ENCODE data around the gene SFTA2.
A peak's percentile ranks its signal among the peaks of the same experiment; 100 is the strongest.
"Not testable (repeated sequence)": the region's sequence is repeated elsewhere in the genome, so short reads cannot be mapped to it uniquely, and the experiment has no call there.

SFTA2 gene

DNA sequence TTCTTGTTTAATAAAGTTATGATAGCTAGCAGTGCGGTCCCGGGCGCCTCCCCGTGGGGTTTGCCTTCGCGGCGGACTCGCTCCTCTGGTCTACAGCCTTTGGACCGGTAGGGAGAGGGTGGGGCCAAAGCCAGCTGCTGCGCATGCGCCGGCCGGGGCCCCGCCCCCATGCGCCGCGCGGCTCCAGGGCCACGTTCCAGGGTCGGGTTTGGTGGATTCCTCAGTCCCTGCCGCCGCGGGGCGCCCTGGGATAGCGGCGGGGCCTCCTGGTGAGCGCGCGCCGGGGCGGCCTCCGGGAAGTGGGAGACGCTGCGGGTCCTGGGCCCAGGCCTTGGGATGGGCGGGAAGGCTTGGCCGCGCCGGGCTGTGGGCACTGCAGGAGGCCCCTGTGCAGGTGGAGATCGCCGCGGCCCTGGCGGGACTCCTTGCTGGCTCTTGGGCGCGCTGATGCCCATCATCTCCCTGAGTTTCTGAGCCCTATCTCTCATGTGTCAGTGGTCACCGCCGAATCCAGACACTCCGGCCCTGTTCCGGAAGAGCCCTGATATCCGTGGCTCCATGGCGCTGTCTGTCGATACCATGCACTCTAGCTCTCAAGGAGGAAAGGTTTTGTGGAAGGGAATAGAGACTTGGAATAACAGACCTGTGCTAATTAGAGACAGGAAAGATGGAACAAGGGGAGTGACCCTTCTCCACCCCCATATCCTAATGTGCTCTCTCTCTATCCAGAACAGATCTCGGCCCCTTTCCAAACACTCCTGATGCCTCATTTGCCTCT is 17.7 kb downstream of the SFTA2 start, which contains the start of gene VARS2:
TSS of gene VARS2 (plus strand) at position 163 of the 778 bp plus-strand sequence. CDS start at position 762, 599 bp downstream.
- peak; percentile 88 to 99 (median 92) for DNase-seq
- intact Hi-C loops (cut with DNase I), result loop anchor here (1.0 to 2.0 kb wide), 3 partner anchors 29 to 156 kb away; partner anchors contain the start of gene DDR1

- intact Hi-C loops (cut with DNase I), result loop anchor here (1.0 to 2.0 kb wide), 3 partner anchors 29 to 157 kb away; partner anchors contain the start of gene DDR1
- DNase-seq, result peak in 2 of 10 donors; percentile 14 to 38
These were observed 18.3 kb downstream of the SFTA2 start for GRCh38 chr6:30913721-30914075.

DNA sequence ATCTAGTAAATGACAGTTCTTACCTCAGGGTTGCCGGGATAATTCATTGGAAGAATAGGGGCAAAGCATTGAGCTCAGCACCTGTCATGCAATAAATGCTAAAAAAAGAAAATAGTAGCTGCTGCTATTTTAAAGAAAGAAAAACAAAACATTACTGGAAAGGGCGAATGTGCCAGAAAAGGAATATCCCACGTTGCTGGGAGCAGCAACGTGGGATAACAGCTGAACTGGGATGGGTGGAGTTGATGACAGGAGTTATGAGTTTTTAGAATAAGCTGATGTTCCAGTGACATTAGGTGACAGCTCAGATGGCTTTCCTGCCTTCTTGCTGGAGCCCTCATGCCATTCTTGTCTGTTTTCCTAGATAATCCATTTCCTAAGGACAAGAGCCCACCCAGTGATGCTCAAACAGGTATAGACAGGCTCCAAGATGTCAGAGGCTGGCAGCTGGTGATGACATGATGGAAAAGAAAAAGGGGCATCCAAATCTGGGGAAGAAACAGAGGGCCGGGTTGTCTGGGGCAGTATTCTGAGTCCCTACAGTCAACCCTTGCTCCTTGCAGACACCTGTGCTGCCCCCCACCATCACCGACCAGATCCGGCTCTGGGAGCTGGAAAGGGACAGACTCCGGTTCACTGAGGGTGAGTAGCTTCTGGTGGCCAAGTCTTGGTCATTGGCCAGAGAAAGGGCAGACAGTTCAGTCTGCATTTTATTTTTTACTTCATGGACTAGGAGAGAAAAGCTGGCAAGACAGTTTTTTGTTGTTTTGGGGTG is 19.0 kb downstream of the SFTA2 start:
- DNase-seq, result peak in 2 of 10 donors; percentile 39 to 55
- intact Hi-C loops (cut with DNase I), result no loop called here

DNA sequence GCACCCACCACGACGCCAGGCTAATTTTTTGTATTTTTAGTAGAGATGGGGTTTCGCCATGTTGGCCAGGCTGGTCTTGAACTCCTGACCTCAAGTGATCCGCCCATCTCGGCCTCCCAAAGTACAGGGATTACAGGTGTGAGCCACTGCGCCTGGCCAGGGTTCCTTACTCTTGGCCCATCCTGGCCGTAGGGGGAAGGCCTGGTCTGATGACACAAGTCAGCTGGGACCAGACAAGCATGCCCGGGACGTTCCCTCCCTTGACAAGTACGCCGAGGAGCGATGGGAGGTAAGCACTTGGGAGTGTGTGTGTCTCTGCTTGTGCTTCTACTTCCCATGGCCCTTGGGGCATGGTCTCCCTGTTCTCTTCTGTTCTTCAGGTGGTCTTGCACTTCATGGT is 21.5 kb downstream of the SFTA2 start:
- intact Hi-C loops (cut with DNase I), result not testable (repeated sequence)
- peak in 1 of 10 donors; percentile 65 for DNase-seq

DNA sequence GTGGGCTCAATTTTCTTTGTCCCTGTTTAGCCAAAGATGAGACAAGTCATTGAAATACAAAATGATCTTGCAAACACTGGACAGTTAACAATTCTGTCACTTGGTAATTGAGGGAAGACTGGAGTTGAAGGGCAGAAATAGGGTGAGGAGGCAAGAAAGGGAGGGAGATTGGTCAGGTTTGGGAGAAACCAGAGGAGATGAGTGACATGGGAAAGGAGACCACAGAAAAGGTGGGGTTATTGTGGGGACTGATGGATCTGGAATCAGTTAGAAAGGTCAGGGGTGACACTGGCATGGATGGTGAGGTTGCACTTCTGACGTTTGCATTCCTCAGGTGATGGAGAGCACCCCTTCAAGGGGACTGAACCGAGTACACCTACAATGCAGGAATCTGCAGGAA is 23.3 kb downstream of the SFTA2 start:
- no peak for DNase-seq

DNA sequence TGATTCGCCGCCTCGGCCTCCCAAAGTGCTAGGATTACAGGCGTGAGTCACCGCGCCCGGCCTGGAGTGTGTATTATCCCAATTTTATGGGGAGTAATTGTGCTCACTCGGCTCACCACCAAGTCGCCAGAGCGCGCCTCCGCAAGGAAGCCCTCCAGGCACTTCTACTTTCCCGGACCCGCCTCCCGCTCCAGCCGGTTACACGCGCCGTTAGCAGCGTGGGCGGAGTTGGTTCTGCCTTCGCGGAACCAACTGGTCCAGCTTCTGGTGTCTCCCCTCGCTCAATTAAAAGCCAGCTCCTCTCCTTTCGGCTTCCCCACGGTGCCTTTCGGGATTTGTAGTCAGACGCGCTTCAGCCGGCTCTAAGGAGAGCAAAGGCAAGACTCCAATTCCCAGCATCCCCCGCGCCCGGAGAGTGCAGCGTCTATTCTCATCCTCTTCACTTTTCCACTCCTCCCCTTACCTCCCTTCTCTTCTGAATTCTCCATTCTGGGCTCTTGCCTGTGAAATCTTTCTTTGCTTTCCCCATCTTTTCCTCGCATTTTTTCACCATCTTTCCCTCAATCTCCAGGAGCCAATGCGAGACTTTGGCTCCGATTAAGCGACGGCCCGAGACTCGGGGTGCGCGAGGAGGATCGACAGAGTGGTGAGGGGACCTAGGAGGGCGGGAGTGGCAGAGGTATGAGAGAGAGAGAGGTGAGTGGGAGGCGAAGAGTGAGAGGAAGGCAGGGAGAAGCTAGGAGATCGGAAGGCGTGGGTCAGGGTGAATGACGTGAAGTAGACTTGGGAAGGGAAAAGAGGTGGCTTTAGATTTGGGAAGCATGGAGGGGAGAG is 24.0 kb downstream of the SFTA2 start, which contains the start of gene GTF2H4:
TSS of gene GTF2H4 (plus strand) at position 450 of the 834 bp plus-strand sequence.
- intact Hi-C loops (cut with DNase I), result loop anchor here (2.0 kb wide), 1 partner anchor 21 kb away; no protein-coding TSS in a partner anchor
- DNase-seq, result peak; percentile 95 to 99 (median 98)

More for the DNA sequence above, 23.3 kb downstream of the SFTA2 start:
- intact Hi-C loops (cut with DNase I), result loop anchor here (2.0 kb wide), 1 partner anchor 22 kb away; no protein-coding TSS in a partner anchor

- intact Hi-C loops (cut with DNase I); DNase-seq: not testable (repeated sequence)
These were observed 24.6 kb downstream of the SFTA2 start for GRCh38 chr6:30907290-30907757.

DNA sequence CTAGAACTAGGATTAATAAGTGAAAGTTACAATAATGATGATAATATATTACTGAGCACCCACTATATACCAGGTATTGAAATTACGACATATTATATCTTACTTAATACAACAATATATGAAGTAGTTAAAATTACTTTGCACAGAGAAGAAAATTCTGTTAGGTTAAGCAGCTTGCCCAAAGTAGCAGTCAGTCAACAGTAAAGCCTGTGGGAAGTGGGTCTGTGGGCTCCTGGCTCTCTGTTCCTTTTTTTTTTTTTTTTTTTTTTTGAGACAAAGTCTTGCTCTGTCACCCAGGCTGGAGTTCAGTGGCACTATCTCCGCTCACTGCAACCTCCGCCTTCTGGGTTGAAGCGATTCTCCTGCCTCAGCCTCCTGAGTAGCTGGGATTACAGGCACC is 28.7 kb downstream of the SFTA2 start:
- peak in 1 of 10 donors; percentile 6 for DNase-seq
- intact Hi-C loops (cut with DNase I), result no loop called here

DNA sequence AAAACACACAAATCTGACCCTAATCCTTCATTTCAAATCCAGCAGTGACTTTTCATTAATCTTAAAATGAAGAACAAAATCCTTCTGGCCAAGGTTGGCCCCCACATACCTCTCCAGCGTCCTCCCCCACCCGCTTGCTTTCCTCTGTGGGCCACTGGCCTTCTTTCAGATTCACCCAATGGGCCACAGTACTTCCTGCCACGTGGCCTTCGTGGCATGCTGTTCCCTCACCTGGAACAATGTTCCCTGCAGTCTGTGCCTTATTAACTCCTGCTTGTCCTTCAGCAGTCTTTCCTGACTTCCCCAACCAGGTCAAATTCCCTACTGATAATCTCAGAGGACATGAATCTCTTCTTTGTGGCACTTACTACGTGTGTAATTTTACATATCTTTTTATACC is 29.3 kb downstream of the SFTA2 start:
- DNase-seq, result peak in 2 of 10 donors; percentile 5 to 24
- intact Hi-C loops (cut with DNase I), result no loop called here

- intact Hi-C loops (cut with DNase I), result not testable (repeated sequence)
- peak in 3 of 10 donors; percentile 13 to 50 (median 40) for DNase-seq
These were observed 29.8 kb downstream of the SFTA2 start for GRCh38 chr6:30902196-30902595.

- DNase-seq, result peak in 2 of 10 donors; percentile 4 to 22
- intact Hi-C loops (cut with DNase I), result no loop called here
These were observed 30.5 kb downstream of the SFTA2 start for GRCh38 chr6:30901436-30901835.

GRCh38 chr6:30900863-30901417 is 31.0 kb downstream of the SFTA2 start:
- intact Hi-C loops (cut with DNase I), result no loop called here
- peak in 1 of 10 donors; percentile 2 for DNase-seq

DNA sequence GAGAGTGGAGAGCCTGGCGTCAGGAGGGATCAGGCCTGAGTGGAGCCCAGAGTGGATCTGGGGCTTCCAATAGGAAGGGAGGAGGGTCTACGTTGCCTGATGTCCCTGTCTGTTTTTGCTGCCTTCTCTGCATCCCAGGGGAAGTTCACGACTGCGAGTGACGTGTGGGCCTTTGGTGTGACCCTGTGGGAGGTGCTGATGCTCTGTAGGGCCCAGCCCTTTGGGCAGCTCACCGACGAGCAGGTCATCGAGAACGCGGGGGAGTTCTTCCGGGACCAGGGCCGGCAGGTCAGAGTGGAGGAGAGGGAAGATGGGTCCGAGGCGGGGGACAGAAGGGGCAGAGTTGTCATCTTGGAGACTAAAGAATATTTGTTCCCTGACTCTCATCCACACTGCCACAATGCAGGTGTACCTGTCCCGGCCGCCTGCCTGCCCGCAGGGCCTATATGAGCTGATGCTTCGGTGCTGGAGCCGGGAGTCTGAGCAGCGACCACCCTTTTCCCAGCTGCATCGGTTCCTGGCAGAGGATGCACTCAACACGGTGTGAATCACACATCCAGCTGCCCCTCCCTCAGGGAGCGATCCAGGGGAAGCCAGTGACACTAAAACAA is 33.1 kb downstream of the SFTA2 start:
- DNase-seq, result peak in 3 of 10 donors; percentile 52 to 74 (median 65)
- intact Hi-C loops (cut with DNase I), result no loop called here

DNA sequence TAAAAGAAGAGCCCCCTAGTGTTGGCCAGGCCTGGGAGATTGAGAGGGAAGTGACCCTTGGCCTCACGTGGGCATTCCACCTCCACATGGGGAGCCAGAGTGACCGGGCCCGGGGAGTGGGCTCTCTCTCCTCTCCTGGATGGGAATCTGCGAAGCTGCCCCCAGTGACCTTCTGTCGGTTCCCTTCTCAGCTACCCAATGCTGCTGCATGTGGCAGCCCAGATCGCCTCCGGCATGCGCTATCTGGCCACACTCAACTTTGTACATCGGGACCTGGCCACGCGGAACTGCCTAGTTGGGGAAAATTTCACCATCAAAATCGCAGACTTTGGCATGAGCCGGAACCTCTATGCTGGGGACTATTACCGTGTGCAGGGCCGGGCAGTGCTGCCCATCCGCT is 34.1 kb downstream of the SFTA2 start:
- peak in 3 of 10 donors; percentile 56 to 66 (median 59) for DNase-seq
- intact Hi-C loops (cut with DNase I), result no loop called here

GRCh38 chr6:30896541-30896940 is 35.4 kb downstream of the SFTA2 start:
- DNase-seq, result peak in 1 of 10 donors; percentile 35
- intact Hi-C loops (cut with DNase I), result no loop called here

GRCh38 chr6:30895343-30895742 is 36.6 kb downstream of the SFTA2 start:
- no peak for DNase-seq
- intact Hi-C loops (cut with DNase I), result no loop called here

- intact Hi-C loops (cut with DNase I), result no loop called here
- no peak for DNase-seq
These were observed 37.0 kb downstream of the SFTA2 start for GRCh38 chr6:30894935-30895334.

GRCh38 chr6:30894381-30894780 is 37.6 kb downstream of the SFTA2 start:
- intact Hi-C loops (cut with DNase I), result no loop called here
- no peak for DNase-seq

GRCh38 chr6:30893666-30894065 is 38.3 kb downstream of the SFTA2 start:
- DNase-seq, result peak in 1 of 10 donors; percentile 10
- intact Hi-C loops (cut with DNase I), result no loop called here
